CD14-positive monocyte (primary cell): Measurements from ENCODE around the gene ARHGEF16. TPM values are rescaled to one million over a fixed set of nuclear protein-coding genes. Genes with fewer than 3 reads are reported as not detected.

Source experiments
- DNase-seq, 3 donors: peaks; one replicate each; pipeline ENCODE4 v3.0.0-alpha.2; 2011 to 2022
- H2AFZ ChIP-seq: 2 replicates; pipeline ENCODE4 v1.6.0; 2012; ENCODE audit warnings: mild to moderate bottlenecking, low read depth, low read length, inconsistent platforms; ENCODE audit not compliant: insufficient read depth, poor library complexity, severe bottlenecking
- H3K27ac ChIP-seq, 2 donors: 1 replicate in 1 of 2; 2 replicates in 1 of 2; pipeline ENCODE4 v1.5.1; 2012 to 2013; ENCODE audit warnings: low read length in 2 of 2, control low read depth in 1 of 2, inconsistent platforms in 1 of 2, low read depth in 1 of 2, mild to moderate bottlenecking in 1 of 2
- H3K27me3 ChIP-seq, 2 donors: one replicate each; pipeline versions ENCODE4 v1.6.0 to v1.6.1; 2011 to 2013; ENCODE audit warnings: low read length in 2 of 2; ENCODE audit not compliant: control insufficient read depth in 2 of 2, insufficient read depth in 2 of 2
- H3K36me3 ChIP-seq, 2 donors: replicated peaks in 1 of 2; 1 replicate in 1 of 2; 2 replicates in 1 of 2; pipeline versions ENCODE4 v1.5.1 to v1.6.1; 2012 to 2013; ENCODE audit warnings: low read length in 2 of 2, control low read depth in 1 of 2, inconsistent platforms in 1 of 2, mild to moderate bottlenecking in 1 of 2; ENCODE audit not compliant: insufficient read depth in 2 of 2, control insufficient read depth in 1 of 2
- H3K4me1 ChIP-seq, 2 donors: 1 replicate in 1 of 2; 2 replicates in 1 of 2; pipeline versions ENCODE4 v1.5.1 to v1.6.1; 2012 to 2013; ENCODE audit warnings: low read length in 2 of 2, control low read depth in 1 of 2, inconsistent platforms in 1 of 2, mild to moderate bottlenecking in 1 of 2, moderate library complexity in 1 of 2; ENCODE audit not compliant: insufficient read depth in 2 of 2, control insufficient read depth in 1 of 2
- H3K4me2 ChIP-seq: replicated peaks from 2 replicates; pipeline ENCODE3; 2012; ENCODE audit warnings: low read length, moderate library complexity, mild to moderate bottlenecking; ENCODE audit not compliant: poor library complexity, severe bottlenecking; ENCODE audit errors: extremely low read depth
- H3K4me3 ChIP-seq, 3 experiments: fragments of 200-600 bp in 1 of 3; sonication (generic) in 1 of 3; replicated peaks in 1 of 3; 1 replicate in 2 of 3; 2 replicates in 1 of 3; pipeline ENCODE4 v1.5.1; 2011 to 2013; ENCODE audit warnings: low read length in 3 of 3, mild to moderate bottlenecking in 3 of 3, control low read depth in 2 of 3, low read depth in 2 of 3, inconsistent platforms in 1 of 3, moderate library complexity in 1 of 3
- H3K79me2 ChIP-seq: 2 replicates; pipeline ENCODE4 v1.6.0; 2012; ENCODE audit warnings: mild to moderate bottlenecking, control low read depth, inconsistent platforms, low read length, moderate library complexity; ENCODE audit not compliant: insufficient read depth
- H3K9ac ChIP-seq: 2 replicates; pipeline ENCODE4 v1.6.0; 2017; ENCODE audit warnings: low read length, mild to moderate bottlenecking; ENCODE audit not compliant: insufficient read depth, poor library complexity, severe bottlenecking
- H3K9me3 ChIP-seq, 2 donors: replicated peaks in 1 of 2; 1 replicate in 1 of 2; 2 replicates in 1 of 2; pipeline versions ENCODE4 v1.5.1 to v1.6.1; 2012 to 2013; ENCODE audit warnings: low read length in 2 of 2, control low read depth in 1 of 2; ENCODE audit not compliant: control insufficient read depth in 1 of 2, insufficient read depth in 1 of 2
- H4K20me1 ChIP-seq: 2 replicates; pipeline ENCODE4 v1.6.0; 2012; ENCODE audit warnings: mild to moderate bottlenecking, low read length, control low read depth, moderate library complexity; ENCODE audit not compliant: insufficient read depth
- H3K27ac Mint-ChIP-seq, 7 donors: one replicate each; pipeline ENCODE4 v1.8.0; 2020; ENCODE audit warnings: mild to moderate bottlenecking in 7 of 7, mixed read lengths in 7 of 7, moderate library complexity in 6 of 7, inconsistent platforms in 2 of 7
- H3K27me3 Mint-ChIP-seq, 3 donors: one replicate each; pipeline ENCODE4 v1.8.0; 2021 to 2022; ENCODE audit warnings: low read depth in 3 of 3, mild to moderate bottlenecking in 3 of 3, mixed read lengths in 3 of 3, moderate library complexity in 3 of 3, inconsistent platforms in 1 of 3
- H3K36me3 Mint-ChIP-seq, 2 donors: one replicate each; pipeline ENCODE4 v1.8.0; 2020; ENCODE audit warnings: mixed read lengths in 2 of 2, inconsistent platforms in 1 of 2, mild to moderate bottlenecking in 1 of 2
- H3K4me1 Mint-ChIP-seq: one replicate; pipeline ENCODE4 v1.8.0; 2020; ENCODE audit warnings: mild to moderate bottlenecking, mixed read lengths
- H3K4me3 Mint-ChIP-seq, 2 donors: one replicate each; pipeline ENCODE4 v1.8.0; 2020; ENCODE audit warnings: mild to moderate bottlenecking in 2 of 2, mixed read lengths in 2 of 2, moderate library complexity in 1 of 2
- H3K9me3 Mint-ChIP-seq, 7 donors: one replicate each; pipeline ENCODE4 v1.8.0; 2020 to 2022; ENCODE audit warnings: mixed read lengths in 7 of 7, mild to moderate bottlenecking in 6 of 7, moderate library complexity in 6 of 7, inconsistent platforms in 2 of 7
- WGBS: methylation state at CpG from one replicate; pipeline ENCODE4 v1.1.5; 2013; ENCODE audit warnings: missing lambda C conversion rate; ENCODE audit not compliant: insufficient coverage; 5-methylcytosine and 5-hydroxymethylcytosine counted together
- intact Hi-C, 2 donors: fragments of 100-400 bp; cut with micrococcal nuclease; formaldehyde crosslinking; loops; one replicate each; pipeline versions ENCODE4 v1.15.0 to v1.15.1; 2023
- polyA plus RNA-seq, 3 donors: library from polyadenylated mRNA; depleted of rRNA in 1 of 3; unstranded in 2 of 3; stranded (reverse) in 1 of 3; fragments of 300-500 nt in 2 of 3; fragments of >200 nt in 1 of 3; fragmentation: Illumina TruSeq in 2 of 3; gene quantifications; 1 replicate in 2 of 3; 2 replicates in 1 of 3; pipeline ENCODE4 v1.2.3, GENCODE V29; 2012 to 2021
- TF ChIP-seq, protein P1 (sequence below): fragments of 200-600 bp; IDR thresholded peaks from one replicate; pipeline ENCODE4 v1.8.0; 2022; ENCODE audit warnings: antibody characterized with exemption, mild to moderate bottlenecking

ARHGEF16 gene
- polyA plus RNA-seq, 3 donors, result not detected

- intact Hi-C loops, result loop anchor here in 1 of 2 donors (2.0 kb wide), 1 partner anchor 413 kb away; no protein-coding TSS in a partner anchor
- Histone ChIP-seq H3K27me3 (peaks cover 0 to 2% of the 10 kb centered on the region in 2 donors), H3K27ac (no peak overlapping the region), H3K9ac (no peak overlapping the region), H3K4me1 (no peaks in the 10 kb centered on the region), H3K4me3 (no peak overlapping the region), H4K20me1 (no peaks in the 10 kb centered on the region), H3K4me2 (no peak overlapping the region), H3K79me2 (no peaks in the 10 kb centered on the region), H3K9me3 (no peaks in the 10 kb centered on the region), H2AFZ (no peak overlapping the region), H3K36me3 (no peaks in the 10 kb centered on the region)
- H3K27me3 Mint-ChIP-seq, result peaks cover 11 to 16% (median 12%) of the 10 kb centered on the region in 3 donors
- no peak overlapping the region for H3K4me3 Mint-ChIP-seq
- TF ChIP-seq, protein P1, sequence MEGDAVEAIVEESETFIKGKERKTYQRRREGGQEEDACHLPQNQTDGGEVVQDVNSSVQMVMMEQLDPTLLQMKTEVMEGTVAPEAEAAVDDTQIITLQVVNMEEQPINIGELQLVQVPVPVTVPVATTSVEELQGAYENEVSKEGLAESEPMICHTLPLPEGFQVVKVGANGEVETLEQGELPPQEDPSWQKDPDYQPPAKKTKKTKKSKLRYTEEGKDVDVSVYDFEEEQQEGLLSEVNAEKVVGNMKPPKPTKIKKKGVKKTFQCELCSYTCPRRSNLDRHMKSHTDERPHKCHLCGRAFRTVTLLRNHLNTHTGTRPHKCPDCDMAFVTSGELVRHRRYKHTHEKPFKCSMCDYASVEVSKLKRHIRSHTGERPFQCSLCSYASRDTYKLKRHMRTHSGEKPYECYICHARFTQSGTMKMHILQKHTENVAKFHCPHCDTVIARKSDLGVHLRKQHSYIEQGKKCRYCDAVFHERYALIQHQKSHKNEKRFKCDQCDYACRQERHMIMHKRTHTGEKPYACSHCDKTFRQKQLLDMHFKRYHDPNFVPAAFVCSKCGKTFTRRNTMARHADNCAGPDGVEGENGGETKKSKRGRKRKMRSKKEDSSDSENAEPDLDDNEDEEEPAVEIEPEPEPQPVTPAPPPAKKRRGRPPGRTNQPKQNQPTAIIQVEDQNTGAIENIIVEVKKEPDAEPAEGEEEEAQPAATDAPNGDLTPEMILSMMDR, result no peak
- H3K9me3 Mint-ChIP-seq, result peaks cover 0 to 7% (median 0%) of the 10 kb centered on the region in 7 donors
- H3K27ac Mint-ChIP-seq, result no peak overlapping the region
- 97% methylated on average over 29 of the region's 44 CpGs for WGBS
- H3K4me1 Mint-ChIP-seq, result no peaks in the 10 kb centered on the region
- no peaks in the 10 kb centered on the region for H3K36me3 Mint-ChIP-seq
- DNase-seq, result no peak
Measured at GRCh38 chr1:3425486-3426215, 28.8 kb upstream of the ARHGEF16 start.

DNA sequence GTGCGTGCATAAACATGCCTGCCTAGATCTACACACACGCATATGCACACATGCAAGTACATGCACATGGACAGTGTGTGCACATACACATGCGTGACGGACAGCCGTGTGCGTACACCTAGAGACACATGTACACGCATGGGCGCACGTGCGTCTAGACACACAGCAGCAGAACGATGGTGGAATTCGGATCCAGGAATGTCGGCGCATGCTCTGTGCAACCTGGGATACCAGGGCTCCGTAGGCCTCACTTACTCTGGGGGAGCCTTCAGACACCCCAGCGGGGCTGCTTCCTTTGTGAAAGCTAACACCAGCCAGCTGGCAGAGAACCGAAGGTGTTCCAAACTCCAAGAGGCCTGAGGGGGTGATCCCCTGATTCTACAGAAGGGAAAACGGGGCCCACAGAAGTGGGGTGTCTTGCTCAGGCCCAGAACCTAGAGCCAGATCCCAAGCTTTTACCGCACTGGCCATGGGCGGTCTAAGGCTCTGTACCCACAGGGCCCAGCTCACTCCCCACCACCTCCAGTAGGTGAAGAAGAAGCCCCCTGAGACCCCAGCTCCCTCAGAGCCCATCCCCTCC, 27.4 kb upstream of the ARHGEF16 start:
- no peak overlapping the region for H3K4me3 Mint-ChIP-seq

More for the DNA sequence above, 27.4 kb upstream of the ARHGEF16 start:
- Mint-ChIP-seq H3K27me3 (peaks cover 9 to 12% (median 11%) of the 10 kb centered on the region in 3 donors), H3K27ac (no peak overlapping the region), H3K9me3 (peaks cover 0 to 7% (median 0%) of the 10 kb centered on the region in 7 donors), H3K36me3 (no peaks in the 10 kb centered on the region), H3K4me1 (no peaks in the 10 kb centered on the region)
- Histone ChIP-seq H3K4me1 (no peaks in the 10 kb centered on the region), H2AFZ (no peak overlapping the region), H4K20me1 (no peaks in the 10 kb centered on the region), H3K9me3 (no peaks in the 10 kb centered on the region), H3K79me2 (no peaks in the 10 kb centered on the region), H3K9ac (no peak overlapping the region), H3K27ac (no peak overlapping the region), H3K27me3 (peaks cover 0 to 2% of the 10 kb centered on the region in 2 donors), H3K4me2 (no peak overlapping the region), H3K4me3 (no peak overlapping the region), H3K36me3 (no peaks in the 10 kb centered on the region)
- TF ChIP-seq, protein P1, result no peak
- WGBS, result 92% methylated on average over 20 of the region's 20 CpGs
- intact Hi-C loops, result no loop called here
- no peak for DNase-seq
